ENCODE measurements around the gene ASCC3.

- TF ChIP-seq, protein P1, sequence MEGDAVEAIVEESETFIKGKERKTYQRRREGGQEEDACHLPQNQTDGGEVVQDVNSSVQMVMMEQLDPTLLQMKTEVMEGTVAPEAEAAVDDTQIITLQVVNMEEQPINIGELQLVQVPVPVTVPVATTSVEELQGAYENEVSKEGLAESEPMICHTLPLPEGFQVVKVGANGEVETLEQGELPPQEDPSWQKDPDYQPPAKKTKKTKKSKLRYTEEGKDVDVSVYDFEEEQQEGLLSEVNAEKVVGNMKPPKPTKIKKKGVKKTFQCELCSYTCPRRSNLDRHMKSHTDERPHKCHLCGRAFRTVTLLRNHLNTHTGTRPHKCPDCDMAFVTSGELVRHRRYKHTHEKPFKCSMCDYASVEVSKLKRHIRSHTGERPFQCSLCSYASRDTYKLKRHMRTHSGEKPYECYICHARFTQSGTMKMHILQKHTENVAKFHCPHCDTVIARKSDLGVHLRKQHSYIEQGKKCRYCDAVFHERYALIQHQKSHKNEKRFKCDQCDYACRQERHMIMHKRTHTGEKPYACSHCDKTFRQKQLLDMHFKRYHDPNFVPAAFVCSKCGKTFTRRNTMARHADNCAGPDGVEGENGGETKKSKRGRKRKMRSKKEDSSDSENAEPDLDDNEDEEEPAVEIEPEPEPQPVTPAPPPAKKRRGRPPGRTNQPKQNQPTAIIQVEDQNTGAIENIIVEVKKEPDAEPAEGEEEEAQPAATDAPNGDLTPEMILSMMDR (conservative IDR thresholded peaks at IDR 0.05; ENCODE audit: low read depth, low read length): no peak
- no peak for TF ChIP-seq USF2 (IDR thresholded peaks at IDR 0.05; ENCODE audit: low read depth, low read length)
- no peak for TF ChIP-seq RAD21 (IDR thresholded peaks at IDR 0.05; ENCODE audit: low read length)
- no peak for TF ChIP-seq POLR2A (IDR thresholded peaks at IDR 0.05; ENCODE audit: low read depth, low read length)
- TF ChIP-seq SMC3 (IDR thresholded peaks at IDR 0.05; ENCODE audit: low read depth, low read length): no peak
- no peak for TF ChIP-seq MXI1 (IDR thresholded peaks at IDR 0.05; ENCODE audit: borderline replicate concordance, low read depth, low read length)
These were observed 195.4 kb downstream of the ASCC3 start for GRCh38 chr6:100685747-100686146.
